Endothelial cell (in vitro differentiated cells): ENCODE data around the gene PRSS21. TPM values are rescaled to one million over a fixed set of nuclear protein-coding genes. Genes with fewer than 3 reads are reported as not detected.

Experiments used
- DNase-seq: peaks from one replicate; pipeline ENCODE4 v3.0.0; 2021; ENCODE audit warnings: low spot score
- H3K27ac Mint-ChIP-seq: one replicate; pipeline ENCODE4 v1.8.0; 2021; ENCODE audit warnings: mixed read lengths, inconsistent platforms; ENCODE audit not compliant: unreplicated experiment
- H3K27me3 Mint-ChIP-seq: one replicate; pipeline ENCODE4 v1.8.0; 2021; ENCODE audit warnings: mild to moderate bottlenecking, moderate library complexity, mixed read lengths, inconsistent platforms; ENCODE audit not compliant: unreplicated experiment
- H3K36me3 Mint-ChIP-seq: one replicate; pipeline ENCODE4 v1.8.0; 2021; ENCODE audit warnings: mild to moderate bottlenecking, low read depth, mixed read lengths, inconsistent platforms; ENCODE audit not compliant: unreplicated experiment
- H3K4me1 Mint-ChIP-seq: one replicate; pipeline ENCODE4 v1.8.0; 2021; ENCODE audit warnings: mild to moderate bottlenecking, mixed read lengths, inconsistent platforms; ENCODE audit not compliant: unreplicated experiment
- H3K4me3 Mint-ChIP-seq: one replicate; pipeline ENCODE4 v1.8.0; 2021; ENCODE audit warnings: mild to moderate bottlenecking, mixed read lengths, inconsistent platforms; ENCODE audit not compliant: unreplicated experiment
- H3K9me3 Mint-ChIP-seq: one replicate; pipeline ENCODE4 v1.8.0; 2021; ENCODE audit warnings: mixed read lengths, inconsistent platforms; ENCODE audit not compliant: unreplicated experiment
- total RNA-seq: library from RNA; stranded (reverse); fragmentation: NEBNext Ultra II Directional; extraction: Animal tissue kit (Norgen Biotek cat#: 25700); gene quantifications from one replicate; pipeline ENCODE4 v1.2.1, GENCODE V29; 2021; ENCODE audit not compliant: unreplicated experiment
- TF ChIP-seq, protein P1 (sequence below): fragments of 200-600 bp; sonication (generic); IDR thresholded peaks from one replicate; pipeline ENCODE4 v1.5.0; 2021; ENCODE audit warnings: antibody characterized with exemption; ENCODE audit not compliant: unreplicated experiment

Gene PRSS21
- total RNA-seq, 1 donor from 2014 or later = not detected

- no peak for DNase-seq
- Mint-ChIP-seq H3K27me3 (peaks cover 11% of the 10 kb centered on the region), H3K36me3 (peaks cover 10% of the 10 kb centered on the region), H3K27ac (no peak overlapping the region), H3K4me3 (no peak overlapping the region), H3K9me3 (no peaks in the 10 kb centered on the region), H3K4me1 (peaks cover 10% of the 10 kb centered on the region)
- TF ChIP-seq, protein P1, sequence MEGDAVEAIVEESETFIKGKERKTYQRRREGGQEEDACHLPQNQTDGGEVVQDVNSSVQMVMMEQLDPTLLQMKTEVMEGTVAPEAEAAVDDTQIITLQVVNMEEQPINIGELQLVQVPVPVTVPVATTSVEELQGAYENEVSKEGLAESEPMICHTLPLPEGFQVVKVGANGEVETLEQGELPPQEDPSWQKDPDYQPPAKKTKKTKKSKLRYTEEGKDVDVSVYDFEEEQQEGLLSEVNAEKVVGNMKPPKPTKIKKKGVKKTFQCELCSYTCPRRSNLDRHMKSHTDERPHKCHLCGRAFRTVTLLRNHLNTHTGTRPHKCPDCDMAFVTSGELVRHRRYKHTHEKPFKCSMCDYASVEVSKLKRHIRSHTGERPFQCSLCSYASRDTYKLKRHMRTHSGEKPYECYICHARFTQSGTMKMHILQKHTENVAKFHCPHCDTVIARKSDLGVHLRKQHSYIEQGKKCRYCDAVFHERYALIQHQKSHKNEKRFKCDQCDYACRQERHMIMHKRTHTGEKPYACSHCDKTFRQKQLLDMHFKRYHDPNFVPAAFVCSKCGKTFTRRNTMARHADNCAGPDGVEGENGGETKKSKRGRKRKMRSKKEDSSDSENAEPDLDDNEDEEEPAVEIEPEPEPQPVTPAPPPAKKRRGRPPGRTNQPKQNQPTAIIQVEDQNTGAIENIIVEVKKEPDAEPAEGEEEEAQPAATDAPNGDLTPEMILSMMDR = no peak
Observed at GRCh38 chr16:2839650-2840450, 22.8 kb downstream of the PRSS21 start.

- TF ChIP-seq, protein P1 = no peak
- Mint-ChIP-seq H3K27me3 (peaks cover 10% of the 10 kb centered on the region), H3K4me1 (peaks cover 10% of the 10 kb centered on the region), H3K9me3 (no peaks in the 10 kb centered on the region), H3K27ac (no peak overlapping the region), H3K36me3 (peaks cover 10% of the 10 kb centered on the region), H3K4me3 (no peak overlapping the region)
- DNase-seq = no peak
Observed at GRCh38 chr16:2840914-2841313, 23.9 kb downstream of the PRSS21 start.

DNA sequence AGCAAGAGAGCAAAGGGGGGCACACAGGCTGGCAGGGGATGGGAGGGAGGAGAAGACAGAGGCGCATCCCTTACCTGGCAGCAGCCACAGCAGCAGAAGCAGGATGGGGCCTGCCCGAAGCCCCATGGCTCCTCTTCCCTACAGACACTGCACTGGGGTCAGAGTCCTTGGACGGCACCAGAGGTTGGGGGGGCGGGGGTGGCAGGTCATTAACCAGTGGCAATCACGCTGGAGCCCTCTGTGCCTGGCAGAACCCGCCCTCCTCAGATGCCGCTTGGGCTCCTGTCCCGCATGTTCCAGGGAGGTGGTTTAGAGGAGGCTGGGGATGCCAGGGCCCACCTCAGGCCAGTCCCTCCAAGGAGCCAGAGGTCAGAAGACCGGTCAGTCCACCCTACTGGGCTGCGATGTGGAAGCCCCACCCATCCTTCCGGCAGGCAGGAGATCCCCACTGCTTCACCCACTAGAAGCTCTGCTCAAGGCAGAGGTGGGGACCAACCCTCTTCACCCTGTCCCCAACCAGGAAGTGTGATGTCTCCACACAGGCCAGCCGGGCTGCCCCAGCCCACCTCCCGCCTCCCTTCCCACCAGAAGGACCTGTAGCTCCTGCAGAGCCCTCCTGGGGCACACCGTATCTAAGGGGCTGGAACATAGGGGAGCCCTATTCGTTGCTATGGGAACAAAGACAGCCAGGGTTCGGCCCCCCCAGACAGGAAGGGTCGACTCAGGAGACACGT is 24.7 kb downstream of the PRSS21 start:
- no peak for DNase-seq
- no peak overlapping the region for H3K4me3 Mint-ChIP-seq
- no peak overlapping the region for H3K27ac Mint-ChIP-seq
- TF ChIP-seq, protein P1 = no peak
- H3K4me1 Mint-ChIP-seq = peaks cover 9% of the 10 kb centered on the region
- peaks cover 9% of the 10 kb centered on the region for H3K36me3 Mint-ChIP-seq
- no peaks in the 10 kb centered on the region for H3K9me3 Mint-ChIP-seq
- H3K27me3 Mint-ChIP-seq = peaks cover 10% of the 10 kb centered on the region

- Mint-ChIP-seq H3K27ac (peak overlapping the region; percentile 39), H3K9me3 (no peaks in the 10 kb centered on the region), H3K4me1 (peaks cover 4% of the 10 kb centered on the region), H3K4me3 (no peak overlapping the region), H3K36me3 (peaks cover 2% of the 10 kb centered on the region), H3K27me3 (peaks cover 6% of the 10 kb centered on the region)
- DNase-seq = peak; percentile 65
- TF ChIP-seq, protein P1 = peak; percentile 72
Observed at GRCh38 chr16:2842340-2843000, 25.4 kb downstream of the PRSS21 start.
